Progenitor cell of endocrine pancreas (in vitro differentiated cells): Measurements from ENCODE around the gene UCKL1. TPM values are rescaled to one million over a fixed set of nuclear protein-coding genes. Genes with fewer than 3 reads are reported as not detected.

Source experiments
- DNase-seq: peaks from one replicate; pipeline ENCODE4 v3.0.0; 2021; ENCODE audit warnings: low spot score; ENCODE audit not compliant: unreplicated experiment
- H3K27ac Mint-ChIP-seq: 2 replicates; pipeline ENCODE4 v1.8.0; 2021; ENCODE audit warnings: mild to moderate bottlenecking, moderate library complexity, mixed read lengths
- H3K27me3 Mint-ChIP-seq: 2 replicates; pipeline ENCODE4 v1.8.0; 2021; ENCODE audit warnings: mixed read lengths
- H3K36me3 Mint-ChIP-seq: 2 replicates; pipeline ENCODE4 v1.8.0; 2022; ENCODE audit warnings: mixed read lengths; ENCODE audit not compliant: insufficient read depth
- H3K4me1 Mint-ChIP-seq: 2 replicates; pipeline ENCODE4 v1.8.0; 2021; ENCODE audit warnings: low read depth, mixed read lengths
- H3K4me3 Mint-ChIP-seq: 2 replicates; pipeline ENCODE4 v1.8.0; 2021; ENCODE audit warnings: low read depth, mild to moderate bottlenecking, moderate library complexity, mixed read lengths
- H3K9me3 Mint-ChIP-seq: 2 replicates; pipeline ENCODE4 v1.8.0; 2021; ENCODE audit warnings: low read depth, mixed read lengths
- total RNA-seq: library from RNA; stranded (reverse); gene quantifications from 2 replicates; pipeline ENCODE4 v1.2.1, GENCODE V29; 2021
- TF ChIP-seq, protein P1 (sequence below): fragments of 200-600 bp; sonication (generic); IDR thresholded peaks from one replicate; pipeline ENCODE4 v1.5.0; 2021; ENCODE audit warnings: antibody characterized with exemption, mild to moderate bottlenecking; ENCODE audit not compliant: unreplicated experiment

Gene UCKL1
- total RNA-seq, 1 donor from 2014 or later: 79.2 TPM

DNA sequence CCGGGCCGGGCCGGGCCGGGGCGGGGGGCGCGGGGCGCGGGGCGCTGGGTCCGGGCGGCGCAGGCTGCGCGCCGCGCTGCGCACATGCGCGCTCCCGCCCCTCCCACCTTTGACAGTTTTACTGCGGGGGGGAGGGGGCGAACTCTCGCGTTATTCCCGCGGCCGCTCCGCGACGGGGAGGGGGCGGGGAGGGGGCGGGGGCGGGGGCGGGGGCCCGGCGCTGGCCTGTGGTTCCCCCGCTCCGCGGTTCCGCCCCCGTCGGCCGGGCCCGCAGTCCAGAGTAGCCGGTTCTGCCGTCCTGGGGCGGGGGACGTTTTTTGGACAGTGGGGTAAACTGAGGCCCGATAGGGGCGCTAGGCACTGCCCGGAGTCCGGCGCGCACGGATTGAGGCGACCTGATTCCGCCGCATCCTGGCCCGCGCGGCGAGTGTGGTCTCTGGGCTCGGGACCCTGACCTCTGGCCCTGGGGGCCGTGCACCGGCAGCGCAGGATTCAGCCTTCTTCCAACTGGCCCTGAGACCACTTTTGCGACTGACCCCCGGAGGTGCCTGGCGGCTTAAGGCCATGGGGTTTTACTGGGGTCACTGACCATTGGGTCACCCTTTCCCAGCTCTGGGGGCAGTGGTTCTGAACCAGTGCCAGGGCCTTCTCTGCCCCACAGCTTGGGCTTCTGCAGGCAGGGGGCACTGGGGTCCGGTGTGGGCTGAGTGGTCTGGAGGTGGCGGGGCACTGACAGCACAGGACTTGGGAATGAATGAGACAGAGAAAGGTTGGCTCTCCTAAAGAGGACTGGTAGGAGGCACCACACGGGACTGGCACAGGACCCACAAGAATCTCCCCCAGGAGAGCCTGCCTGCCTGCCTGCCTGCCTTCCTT is 13.9 kb upstream of the UCKL1 start, which contains the start of gene ZNF512B:
Gene ZNF512B, minus strand, starts transcription at position 93 of the 876 bp plus-strand sequence. CDS start 1,980 bp downstream, outside the sequence.
- DNase-seq: peak; percentile 55
- peak within 1 kb of the TSS; percentile 82 for H3K4me3 Mint-ChIP-seq
- H3K36me3 Mint-ChIP-seq: peaks cover 9% of the 10 kb centered on the region
- peaks cover 10% of the 10 kb centered on the region for H3K4me1 Mint-ChIP-seq
- H3K27me3 Mint-ChIP-seq: no peaks in the 10 kb centered on the region
- no peaks in the 10 kb centered on the region for H3K9me3 Mint-ChIP-seq
- TF ChIP-seq, protein P1, sequence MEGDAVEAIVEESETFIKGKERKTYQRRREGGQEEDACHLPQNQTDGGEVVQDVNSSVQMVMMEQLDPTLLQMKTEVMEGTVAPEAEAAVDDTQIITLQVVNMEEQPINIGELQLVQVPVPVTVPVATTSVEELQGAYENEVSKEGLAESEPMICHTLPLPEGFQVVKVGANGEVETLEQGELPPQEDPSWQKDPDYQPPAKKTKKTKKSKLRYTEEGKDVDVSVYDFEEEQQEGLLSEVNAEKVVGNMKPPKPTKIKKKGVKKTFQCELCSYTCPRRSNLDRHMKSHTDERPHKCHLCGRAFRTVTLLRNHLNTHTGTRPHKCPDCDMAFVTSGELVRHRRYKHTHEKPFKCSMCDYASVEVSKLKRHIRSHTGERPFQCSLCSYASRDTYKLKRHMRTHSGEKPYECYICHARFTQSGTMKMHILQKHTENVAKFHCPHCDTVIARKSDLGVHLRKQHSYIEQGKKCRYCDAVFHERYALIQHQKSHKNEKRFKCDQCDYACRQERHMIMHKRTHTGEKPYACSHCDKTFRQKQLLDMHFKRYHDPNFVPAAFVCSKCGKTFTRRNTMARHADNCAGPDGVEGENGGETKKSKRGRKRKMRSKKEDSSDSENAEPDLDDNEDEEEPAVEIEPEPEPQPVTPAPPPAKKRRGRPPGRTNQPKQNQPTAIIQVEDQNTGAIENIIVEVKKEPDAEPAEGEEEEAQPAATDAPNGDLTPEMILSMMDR: no peak
- H3K27ac Mint-ChIP-seq: peak within 1 kb of the TSS; percentile 87

DNA sequence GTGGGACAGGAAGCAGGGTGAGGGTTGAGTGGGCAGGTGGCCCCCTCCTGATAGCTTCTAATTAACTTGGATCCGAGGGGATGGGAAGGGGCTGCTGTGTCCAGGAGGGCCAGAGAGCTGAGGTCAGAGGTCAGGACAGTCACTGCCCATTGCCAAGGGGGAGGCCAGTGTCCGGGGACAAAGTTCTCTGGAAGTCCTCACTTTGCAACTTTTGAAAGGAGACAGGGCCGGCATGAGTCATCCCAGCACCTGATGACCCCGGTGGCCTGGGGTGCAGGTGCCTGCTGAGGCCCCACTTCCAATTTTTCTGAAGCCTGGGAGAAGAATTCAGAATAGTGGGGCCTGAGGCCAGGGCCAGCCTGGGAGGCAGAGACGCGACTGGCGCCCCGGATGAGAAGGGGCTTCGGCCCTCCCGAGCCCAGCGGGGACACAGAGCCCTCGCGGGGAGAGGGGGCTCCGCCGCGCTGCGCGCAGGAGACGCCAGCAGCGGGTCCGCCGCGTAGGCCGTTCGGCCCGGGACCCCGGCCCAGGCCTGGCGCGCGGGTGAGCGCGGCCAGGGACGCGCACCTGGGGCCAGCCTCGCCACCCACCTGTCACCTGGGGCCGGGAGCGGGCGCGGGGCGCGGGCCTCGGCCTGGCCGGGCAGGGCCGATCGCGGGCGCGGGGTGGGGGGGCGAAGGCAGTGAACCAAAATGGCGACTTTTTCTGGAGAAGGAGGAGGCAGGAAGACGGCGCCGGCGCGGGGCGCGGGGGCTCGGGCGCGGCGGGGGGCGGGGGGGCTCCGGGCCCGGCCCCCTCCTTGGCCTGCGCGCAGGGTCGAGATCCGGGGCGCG is 12.9 kb upstream of the UCKL1 start:
- no peaks in the 10 kb centered on the region for H3K9me3 Mint-ChIP-seq
- peak overlapping the region; percentile 87 for H3K27ac Mint-ChIP-seq
- H3K27me3 Mint-ChIP-seq: no peaks in the 10 kb centered on the region
- peaks cover 10% of the 10 kb centered on the region for H3K4me1 Mint-ChIP-seq
- H3K36me3 Mint-ChIP-seq: peaks cover 6% of the 10 kb centered on the region
- peak; percentile 9 for DNase-seq
- peak overlapping the region; percentile 82 for H3K4me3 Mint-ChIP-seq
- TF ChIP-seq, protein P1: no peak

DNA sequence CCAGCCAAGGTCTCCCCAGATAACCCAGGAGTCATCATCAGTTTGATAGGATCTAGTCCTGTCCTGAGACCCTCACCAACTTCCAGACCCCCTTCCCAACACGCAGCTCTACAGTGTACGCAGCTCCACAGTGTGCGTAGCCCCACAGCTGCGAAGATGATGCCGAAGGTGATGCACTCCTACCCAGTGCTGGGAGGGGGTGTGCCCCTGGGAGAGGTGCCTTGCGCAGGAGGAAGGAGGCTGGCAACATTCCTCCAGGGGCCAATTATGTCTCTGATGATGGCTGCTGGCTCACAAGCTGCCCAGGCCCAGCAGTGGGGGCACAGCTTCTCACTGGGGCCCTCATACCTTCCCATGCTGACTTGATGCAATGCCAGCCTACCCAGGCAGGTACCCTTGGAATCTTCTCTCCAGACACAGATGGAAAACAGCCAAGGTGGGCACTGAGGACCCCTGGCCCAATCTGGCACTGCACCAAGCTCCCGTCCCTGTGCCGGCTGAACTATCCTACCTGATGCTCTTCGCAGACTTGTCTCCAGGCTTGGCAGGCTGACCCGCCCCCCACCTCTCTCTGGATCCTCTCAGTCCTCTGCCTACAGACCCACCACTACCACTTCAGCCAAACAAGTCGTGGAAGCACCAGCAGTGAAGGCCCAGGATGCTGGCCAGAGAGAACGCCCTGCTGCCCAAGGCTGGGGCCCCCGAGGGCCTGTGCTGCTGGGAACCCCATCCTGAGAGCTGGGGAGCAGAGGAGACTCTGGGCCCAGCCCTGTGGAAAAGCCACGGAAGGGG is 12.1 kb upstream of the UCKL1 start:
- TF ChIP-seq, protein P1: no peak
- Mint-ChIP-seq H3K36me3 (peaks cover 4% of the 10 kb centered on the region), H3K9me3 (no peaks in the 10 kb centered on the region), H3K27me3 (no peaks in the 10 kb centered on the region), H3K27ac (peak overlapping the region; percentile 87), H3K4me3 (peak overlapping the region; percentile 82), H3K4me1 (peaks cover 7% of the 10 kb centered on the region)
- DNase-seq: no peak

DNA sequence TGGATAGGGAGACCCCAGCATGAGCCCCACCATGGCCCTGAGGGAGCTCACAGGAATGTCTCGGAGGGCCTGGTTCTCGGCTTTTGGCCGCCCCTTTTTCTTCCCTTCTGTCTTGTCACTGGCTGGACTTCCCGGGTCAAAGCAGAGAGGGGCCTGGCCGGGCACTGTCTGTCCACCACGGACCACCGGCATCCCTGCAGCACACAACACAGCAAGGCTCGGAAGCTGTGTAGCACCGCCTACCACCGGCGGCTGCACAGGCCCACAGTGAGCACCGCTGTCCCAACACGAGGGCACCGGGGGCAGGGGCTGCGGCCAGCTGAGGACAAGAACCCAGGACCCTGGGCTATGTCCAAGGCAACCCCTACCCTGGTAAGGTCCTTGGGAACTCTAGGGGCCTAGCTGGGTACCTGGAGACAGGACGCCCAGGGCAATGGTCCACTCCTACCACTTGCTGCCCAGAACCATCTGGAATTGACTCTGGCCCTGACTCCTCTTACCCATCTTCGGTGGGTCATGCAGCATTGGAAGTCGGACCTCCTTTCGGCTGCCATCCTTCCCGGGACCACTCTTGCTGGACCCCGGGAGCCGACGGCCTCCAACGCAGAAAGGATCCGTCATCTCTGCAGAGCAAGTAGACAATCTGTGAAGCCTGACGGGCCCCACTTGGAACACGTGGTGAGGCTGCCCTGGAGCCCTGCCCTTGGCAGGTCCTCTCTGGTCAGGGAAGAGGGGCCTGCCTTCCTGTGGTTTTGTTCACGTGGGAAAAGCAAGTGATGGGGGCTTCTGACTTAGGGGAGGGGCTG is 11.3 kb upstream of the UCKL1 start:
- Mint-ChIP-seq H3K4me3 (peak overlapping the region; percentile 29), H3K4me1 (peaks cover 6% of the 10 kb centered on the region), H3K36me3 (peaks cover 7% of the 10 kb centered on the region)

More for the DNA sequence above, 11.3 kb upstream of the UCKL1 start:
- no peaks in the 10 kb centered on the region for H3K9me3 Mint-ChIP-seq
- H3K27ac Mint-ChIP-seq: no peak overlapping the region
- no peaks in the 10 kb centered on the region for H3K27me3 Mint-ChIP-seq
- TF ChIP-seq, protein P1: no peak
- peak; percentile 9 for DNase-seq
